HepG2 (cell line): ENCODE results near the gene ADPRH. TPM values are rescaled to one million over a fixed set of nuclear protein-coding genes. Genes with fewer than 3 reads are reported as not detected.

ENCODE experiments used
- ATAC-seq: fragments of 200-7000 bp; cut with Tn5 transposase; 3 replicates; pipeline ENCODE4 v1.9.1; 2020; ENCODE audit warnings: mild to moderate bottlenecking, moderate library complexity
- BruUV-seq: library from RNA; stranded (reverse); fragments of 400-500 nt; replicated peaks from 2 replicates; lab custom pipeline; 2021; lab: Mats Ljungman, UMichigan
- CTCF ChIA-PET: fragments of 300-600 bp; formaldehyde crosslinking; extraction: SDS; loops from one replicate; lab custom pipeline; 2021; ENCODE audit warnings: low total read pairs, inconsistent platforms, low intra/inter-chr PET ratio; lab: Yijun Ruan, JAX
- POLR2A ChIA-PET: fragments of 350-600 bp; sonication (Branson Sonifier 250); formaldehyde crosslinking; loops from one replicate; lab custom pipeline; 2020; ENCODE audit warnings: antibody characterized with exemption, inconsistent platforms; lab: Yijun Ruan, JAX
- DNase-seq: peaks from one replicate; pipeline ENCODE4 v3.0.0-alpha.2; 2015; ENCODE audit warnings: low spot score
- FAIRE-seq: peaks from 3 replicates; lab custom pipeline; 2011; peaks lifted over from hg19 to GRCh38; lab: Jason Lieb, UNC
- H2AFZ ChIP-seq: one replicate; pipeline ENCODE4 v1.6.1; 2011; ENCODE audit warnings: low read length, inconsistent platforms
- H3K27ac ChIP-seq: fragments of 300-600 bp; 3 replicates; pipeline ENCODE4 v1.8.0; 2011; ENCODE audit warnings: mixed run types, mild to moderate bottlenecking, mixed read lengths, low read length, inconsistent platforms; ENCODE audit not compliant: insufficient read depth; ENCODE audit errors: extremely low read length
- H3K27me3 ChIP-seq, 2 experiments: fragments of 200-600 bp in 1 of 2; 2 replicates in 1 of 2; 3 replicates in 1 of 2; pipeline versions ENCODE4 v1.6.0 to v1.8.0; 2011; ENCODE audit warnings: low read length in 2 of 2, mild to moderate bottlenecking in 2 of 2, moderate library complexity in 2 of 2, inconsistent platforms in 1 of 2; ENCODE audit not compliant: insufficient read depth in 2 of 2, control insufficient read depth in 1 of 2
- H3K36me3 ChIP-seq, 2 experiments: fragments of 200-600 bp in 1 of 2; replicated peaks in 1 of 2; 2 replicates in 1 of 2; 3 replicates in 1 of 2; pipeline versions ENCODE4 v1.5.1 to v1.8.0; 2011; ENCODE audit warnings: low read length in 2 of 2, inconsistent platforms in 1 of 2; ENCODE audit not compliant: insufficient read depth in 2 of 2, control insufficient read depth in 1 of 2
- H3K4me1 ChIP-seq: 2 replicates; pipeline ENCODE4 v1.5.1; 2012; ENCODE audit warnings: low read length, inconsistent platforms; ENCODE audit not compliant: insufficient read depth
- H3K4me2 ChIP-seq: 2 replicates; pipeline ENCODE4 v1.6.0; 2011; ENCODE audit warnings: low read depth, low read length, inconsistent platforms
- H3K4me3 ChIP-seq, 3 experiments: fragments of 200-600 bp in 1 of 3; sonication (generic), shearing (Covaris generic) in 1 of 3; replicated peaks in 1 of 3; 2 replicates each; pipeline ENCODE4 v1.5.1; 2011 to 2016; ENCODE audit warnings: low read length in 3 of 3, inconsistent platforms in 2 of 3, low read depth in 2 of 3, mild to moderate bottlenecking in 2 of 3, control low read depth in 1 of 3, mixed read lengths in 1 of 3; ENCODE audit not compliant: insufficient read depth in 1 of 3
- H3K79me2 ChIP-seq: one replicate; pipeline ENCODE4 v1.6.1; 2011; ENCODE audit warnings: low read length, inconsistent platforms; ENCODE audit not compliant: insufficient read depth
- H3K9ac ChIP-seq: 2 replicates; pipeline ENCODE4 v1.6.0; 2011; ENCODE audit warnings: mild to moderate bottlenecking, low read depth, low read length, inconsistent platforms; ENCODE audit not compliant: insufficient read depth
- H3K9me3 ChIP-seq: 2 replicates; pipeline ENCODE4 v1.5.1; 2012; ENCODE audit warnings: mild to moderate bottlenecking, low read length
- H4K20me1 ChIP-seq: 2 replicates; pipeline ENCODE4 v1.6.0; 2011; ENCODE audit warnings: inconsistent platforms, mild to moderate bottlenecking, low read length, moderate library complexity; ENCODE audit not compliant: insufficient read depth
- CENPX ChIP-seq: sonication (generic); formaldehyde crosslinking; IDR thresholded peaks from 2 replicates; pipeline ENCODE4 v1.9.0; 2021; ENCODE audit warnings: mild to moderate bottlenecking, missing genetic modification reagents, moderate library complexity
- IRX3 ChIP-seq: sonication (generic); formaldehyde crosslinking; IDR thresholded peaks from 2 replicates; pipeline ENCODE4 v1.8.1; 2023; ENCODE audit warnings: mild to moderate bottlenecking, low read depth, missing genetic modification reagents, borderline replicate concordance
- KLF15 ChIP-seq: sonication (generic); formaldehyde crosslinking; IDR thresholded peaks from 2 replicates; pipeline ENCODE4 v1.8.1; 2023; ENCODE audit warnings: borderline replicate concordance, mild to moderate bottlenecking, inconsistent platforms, missing genetic modification reagents, mixed read lengths
- KMT2A ChIP-seq: sonication (generic); formaldehyde crosslinking; IDR thresholded peaks from 2 replicates; pipeline ENCODE4 v1.4.0; 2020; ENCODE audit warnings: missing genetic modification reagents
- RBAK ChIP-seq: sonication (generic); formaldehyde crosslinking; IDR thresholded peaks from 2 replicates; pipeline ENCODE4 v1.5.1; 2020; ENCODE audit warnings: mild to moderate bottlenecking, missing genetic modification reagents
- SAP130 ChIP-seq: IDR thresholded peaks from 2 replicates; pipeline ENCODE4 v1.6.1; 2016; ENCODE audit warnings: low read depth
- SMAD9 ChIP-seq: sonication (generic); formaldehyde crosslinking; IDR thresholded peaks from 2 replicates; pipeline ENCODE4 v1.5.1; 2020; ENCODE audit warnings: mild to moderate bottlenecking, missing genetic modification reagents
- U2AF1 ChIP-seq: fragments of 200-400 bp; formaldehyde crosslinking; optimal IDR thresholded peaks from 2 replicates; pipeline ENCODE3; 2017; ENCODE audit warnings: mild to moderate bottlenecking, low read depth, low read length
- ZNF564 ChIP-seq: sonication (generic); formaldehyde crosslinking; IDR thresholded peaks from 2 replicates; pipeline ENCODE4 v1.8.1; 2023; ENCODE audit warnings: mild to moderate bottlenecking, missing genetic modification reagents
- ZNF567 ChIP-seq: sonication (generic); formaldehyde crosslinking; IDR thresholded peaks from 2 replicates; pipeline ENCODE4 v1.8.1; 2023; ENCODE audit warnings: mild to moderate bottlenecking, missing genetic modification reagents, borderline replicate concordance
- ZNF782 ChIP-seq: sonication (generic); formaldehyde crosslinking; IDR thresholded peaks from 2 replicates; pipeline ENCODE4 v1.4.0; 2020; ENCODE audit warnings: missing genetic modification reagents, mild to moderate bottlenecking, borderline replicate concordance
- ZSCAN25 ChIP-seq: sonication (generic); formaldehyde crosslinking; IDR thresholded peaks from 2 replicates; pipeline ENCODE4 v1.8.0; 2022; ENCODE audit warnings: mild to moderate bottlenecking, missing genetic modification reagents
- WGBS: methylation state at CpG from one replicate; pipeline ENCODE4 v1.1.6; 2017; ENCODE audit warnings: low lambda C conversion rate; 5-methylcytosine and 5-hydroxymethylcytosine counted together
- in situ Hi-C: cut with HindIII; loops from 2 replicates; pipeline ENCODE4 v1.10.0; 2017; ENCODE audit warnings: low pct_unique_long_range_greater_than_20kb; ENCODE audit not compliant: extremely low pct_ligation_motif_present
- intact Hi-C: fragments of 100-400 bp; cut with micrococcal nuclease; formaldehyde crosslinking; loops from one replicate; pipeline ENCODE4 v1.10.0; 2022; ENCODE audit not compliant: unreplicated experiment
- polyA plus RNA-seq, 8 experiments: library from polyadenylated mRNA; depleted of rRNA in 3 of 8; stranded (reverse) in 7 of 8; unstranded in 1 of 8; fragments of >200 nt; fragmentation: Illumina TruSeq in 4 of 8; extraction: Trizol in 4 of 8; gene quantifications; 2 replicates each; pipeline versions ENCODE4 v1.2.1 to v1.2.3, GENCODE V29; 2011 to 2016; ENCODE audit warnings: low read depth in 4 of 8, missing spikeins in 1 of 8, mixed read lengths in 1 of 8; ENCODE audit not compliant: insufficient read depth in 1 of 8
- total RNA-seq, 5 experiments: library from RNA; depleted of rRNA; stranded (reverse); fragments of >200 nt; fragmentation: Illumina TruSeq; extraction: Trizol; gene quantifications; 2 replicates each; pipeline ENCODE4 v1.2.3, GENCODE V29; 2016; ENCODE audit warnings: low read depth in 1 of 5
- TF ChIP-seq, protein P1 (sequence below): sonication (generic); formaldehyde crosslinking; IDR thresholded peaks from 2 replicates; pipeline ENCODE4 v1.8.1; 2023; ENCODE audit warnings: mild to moderate bottlenecking, missing genetic modification reagents, borderline replicate concordance
- TF ChIP-seq, protein P2 (sequence below): sonication (generic); formaldehyde crosslinking; IDR thresholded peaks from 2 replicates; pipeline ENCODE4 v1.4.0; 2020; ENCODE audit warnings: mild to moderate bottlenecking, missing genetic modification reagents
- TF ChIP-seq, protein P3 (sequence below): sonication (generic); formaldehyde crosslinking; IDR thresholded peaks from 2 replicates; pipeline ENCODE4 v1.4.0; 2020; ENCODE audit warnings: missing genetic modification reagents

ADPRH gene
- total and polyA plus RNA-seq, 2 of the 13 experiments (the other 11 are each of a cell fraction or from before 2014, with no cell fraction given), result 0.01 to 0.15 TPM

DNA sequence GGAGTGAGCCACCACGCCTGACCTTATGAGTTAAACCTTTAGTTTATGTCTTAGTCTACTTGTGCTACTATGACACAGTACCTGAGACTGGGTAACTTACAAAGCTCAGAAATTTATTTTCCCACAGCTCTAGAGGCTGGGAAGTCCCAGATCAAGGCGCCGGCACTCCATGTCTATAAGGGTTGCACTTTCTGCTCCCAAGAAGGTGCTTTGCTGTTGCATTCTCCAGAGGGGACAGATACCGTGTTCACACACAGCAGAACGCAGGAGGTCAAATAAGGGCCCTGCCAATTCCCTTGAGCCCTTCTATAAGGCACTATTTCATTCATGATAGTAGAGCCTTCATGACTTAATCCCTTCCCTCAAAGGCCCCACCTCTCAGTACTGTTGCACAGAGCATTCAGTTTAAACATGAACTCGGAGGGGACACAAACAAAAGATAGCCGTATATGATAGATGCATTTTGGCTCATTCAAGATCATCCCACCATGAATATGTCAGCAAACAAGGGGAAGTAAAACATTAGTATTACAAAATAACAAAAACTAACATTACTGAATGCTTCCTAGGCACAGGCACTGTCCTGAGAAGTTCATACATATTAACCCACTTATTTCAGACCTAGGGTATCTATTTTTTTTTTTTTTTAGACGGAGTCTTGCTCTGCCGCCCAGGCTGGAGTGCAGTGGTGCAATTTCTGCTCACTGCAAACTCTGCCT lies 44.9 kb downstream of the ADPRH start:
- WGBS, result 33% methylated on average over 6 of the region's 9 CpGs
- peaks cover 2 to 10% of the 10 kb centered on the region in 2 experiments; a peak in 2 of 5 replicates for H3K27me3 ChIP-seq
- DNase-seq (no peak), ATAC-seq (no peak), FAIRE-seq (no peak)
- H2AFZ ChIP-seq, result no peak overlapping the region
- H3K79me2 ChIP-seq, result no peaks in the 10 kb centered on the region
- CTCF ChIA-PET, result no interaction called here
- intact Hi-C loops (loop anchor here (5.0 kb wide), 1 partner anchor 312 kb away; no protein-coding TSS in a partner anchor), in situ Hi-C loops (no loop called here)
- TF ChIP-seq CENPX, result no peak
- TF ChIP-seq, protein P1, sequence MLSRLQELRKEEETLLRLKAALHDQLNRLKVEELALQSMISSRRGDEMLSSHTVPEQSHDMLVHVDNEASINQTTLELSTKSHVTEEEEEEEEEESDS (CRISPR knock-in tag), result no peak
- TF ChIP-seq ZNF564, result 0 out of 2 replicates have a peak, but pooled peaks have one; percentile 48
- no peak for TF ChIP-seq ZNF567 (CRISPR knock-in tag)
- no peak for TF ChIP-seq ZSCAN25 (CRISPR knock-in tag)
- H4K20me1 ChIP-seq, result no peaks in the 10 kb centered on the region
- no peaks in the 10 kb centered on the region for H3K36me3 ChIP-seq
- no peak overlapping the region for H3K27ac ChIP-seq
- H3K4me1 ChIP-seq, result no peaks in the 10 kb centered on the region
- H3K4me3 ChIP-seq, result no peak overlapping the region
- H3K9ac ChIP-seq, result no peak overlapping the region
- H3K9me3 ChIP-seq, result no peaks in the 10 kb centered on the region
- POLR2A ChIA-PET, result no interaction called here
- BruUV-seq, result no TSS peak
- H3K4me2 ChIP-seq, result no peak overlapping the region

DNA sequence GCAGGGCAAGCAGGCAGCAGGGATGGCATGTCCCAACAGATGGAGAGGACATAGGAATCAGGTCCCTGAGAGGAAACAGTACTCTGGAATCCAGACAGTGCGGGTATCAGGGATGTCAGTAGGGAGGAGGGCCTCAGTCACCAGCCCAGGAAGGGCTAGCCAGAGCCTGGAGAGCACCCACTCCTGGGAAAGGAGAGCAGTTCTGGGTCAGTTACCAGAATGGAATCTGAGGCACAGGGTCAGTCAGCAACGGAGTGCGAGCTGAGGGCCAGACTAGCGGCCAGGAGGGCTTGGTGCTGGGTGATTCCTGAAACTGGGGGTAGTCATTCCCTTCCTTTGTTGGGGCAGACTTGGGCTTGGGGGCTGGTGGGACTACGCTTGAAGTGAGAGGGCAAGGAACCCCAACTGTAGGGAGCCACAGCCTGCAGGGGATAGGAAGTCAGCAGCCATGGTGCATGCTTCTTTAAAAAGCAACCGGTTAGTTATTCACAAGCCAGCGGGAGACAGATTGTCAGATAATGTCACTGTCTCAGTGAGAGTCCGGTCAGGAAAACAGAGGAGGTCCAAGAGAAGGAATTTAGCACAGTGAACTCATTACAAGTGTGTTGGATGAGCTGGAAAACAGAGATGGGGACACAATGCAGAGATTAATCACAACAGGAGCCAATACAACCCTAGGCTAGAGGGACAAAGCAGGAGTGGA lies 46.3 kb downstream of the ADPRH start:
- no peaks in the 10 kb centered on the region for H4K20me1 ChIP-seq
- H3K9me3 ChIP-seq, result no peaks in the 10 kb centered on the region
- TF ChIP-seq U2AF1, result no peak
- no peak for TF ChIP-seq ZNF782 (CRISPR knock-in tag)
- TF ChIP-seq SAP130 (CRISPR knock-in tag), result no peak
- TF ChIP-seq SMAD9 (CRISPR knock-in tag), result no peak
- TF ChIP-seq, protein P2, sequence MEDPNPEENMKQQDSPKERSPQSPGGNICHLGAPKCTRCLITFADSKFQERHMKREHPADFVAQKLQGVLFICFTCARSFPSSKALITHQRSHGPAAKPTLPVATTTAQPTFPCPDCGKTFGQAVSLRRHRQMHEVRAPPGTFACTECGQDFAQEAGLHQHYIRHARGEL (CRISPR knock-in tag), result no peak
- TF ChIP-seq RBAK (CRISPR knock-in tag), result no peak
- TF ChIP-seq, protein P3, sequence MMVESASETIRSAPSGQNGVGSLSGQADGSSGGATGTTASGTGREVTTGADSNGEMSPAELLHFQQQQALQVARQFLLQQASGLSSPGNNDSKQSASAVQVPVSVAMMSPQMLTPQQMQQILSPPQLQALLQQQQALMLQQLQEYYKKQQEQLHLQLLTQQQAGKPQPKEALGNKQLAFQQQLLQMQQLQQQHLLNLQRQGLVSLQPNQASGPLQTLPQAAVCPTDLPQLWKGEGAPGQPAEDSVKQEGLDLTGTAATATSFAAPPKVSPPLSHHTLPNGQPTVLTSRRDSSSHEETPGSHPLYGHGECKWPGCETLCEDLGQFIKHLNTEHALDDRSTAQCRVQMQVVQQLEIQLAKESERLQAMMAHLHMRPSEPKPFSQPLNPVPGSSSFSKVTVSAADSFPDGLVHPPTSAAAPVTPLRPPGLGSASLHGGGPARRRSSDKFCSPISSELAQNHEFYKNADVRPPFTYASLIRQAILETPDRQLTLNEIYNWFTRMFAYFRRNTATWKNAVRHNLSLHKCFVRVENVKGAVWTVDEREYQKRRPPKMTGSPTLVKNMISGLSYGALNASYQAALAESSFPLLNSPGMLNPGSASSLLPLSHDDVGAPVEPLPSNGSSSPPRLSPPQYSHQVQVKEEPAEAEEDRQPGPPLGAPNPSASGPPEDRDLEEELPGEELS, result no peak
- TF ChIP-seq KMT2A (CRISPR knock-in tag), result no peak
- TF ChIP-seq IRX3 (CRISPR knock-in tag), result no peak
- TF ChIP-seq KLF15 (CRISPR knock-in tag), result no peak
- no peak overlapping the region for H2AFZ ChIP-seq
- POLR2A ChIA-PET, result no interaction called here
- no TSS peak for BruUV-seq
- WGBS, result 6% methylated on average over 5 of the region's 8 CpGs
- no peak overlapping the region for H3K27ac ChIP-seq
- in situ Hi-C loops, result no loop called here
- no peak for FAIRE-seq
- H3K4me1 ChIP-seq, result no peaks in the 10 kb centered on the region
- intact Hi-C loops, result no loop called here
- H3K79me2 ChIP-seq, result no peaks in the 10 kb centered on the region
- H3K9ac ChIP-seq, result no peak overlapping the region
- CTCF ChIA-PET, result no interaction called here
- no peaks in the 10 kb centered on the region for H3K36me3 ChIP-seq
- ATAC-seq, result peak; percentile 61
- DNase-seq, result no peak
- H3K27me3 ChIP-seq, result peaks cover 2 to 10% of the 10 kb centered on the region in 2 experiments; a peak in 2 of 5 replicates
- no peak overlapping the region for H3K4me3 ChIP-seq
- H3K4me2 ChIP-seq, result no peak overlapping the region
